ENCODE data around the gene MMP7. TPM values are rescaled to one million over a fixed set of nuclear protein-coding genes. Genes with fewer than 3 reads are reported as not detected.

The MMP7 gene
- total RNA-seq, 2 experiments from 2014 or later: not detected

GRCh38 chr11:102487214-102487613 lies 43.3 kb downstream of the MMP7 start:
- ChIA-PET POLR2A (no interaction called here), CTCF (interaction anchor here (0.9 to 1.9 kb wide), 5 partner anchors 9 to 194 kb away, joined by 3 to 5 read pairs (median 4); no protein-coding TSS in a partner anchor)
- Mint-ChIP-seq H3K27ac (no peak overlapping the region), H3K9me3 (no peaks in the 10 kb centered on the region), H3K4me1 (peaks cover 17% of the 10 kb centered on the region), H3K36me3 (ENCODE audit: low read depth) (no peaks in the 10 kb centered on the region), H3K4me3 (no peak overlapping the region), H3K27me3 (peaks cover 2% of the 10 kb centered on the region)
- DNase-seq: no peak

GRCh38 chr11:102486584-102486983 lies 44.0 kb downstream of the MMP7 start:
- no peak overlapping the region for H3K27ac Mint-ChIP-seq
- POLR2A ChIA-PET: no interaction called here
- CTCF ChIA-PET: interaction anchor here (1.9 kb wide), 1 partner anchor 9 kb away, joined by 5 read pairs; no protein-coding TSS in a partner anchor
- H3K9me3 Mint-ChIP-seq: no peaks in the 10 kb centered on the region
- no peak overlapping the region for H3K4me3 Mint-ChIP-seq
- peaks cover 17% of the 10 kb centered on the region for H3K4me1 Mint-ChIP-seq
- H3K27me3 Mint-ChIP-seq: peaks cover 2% of the 10 kb centered on the region
- DNase-seq: no peak
- no peaks in the 10 kb centered on the region for H3K36me3 Mint-ChIP-seq (ENCODE audit: low read depth)

DNA sequence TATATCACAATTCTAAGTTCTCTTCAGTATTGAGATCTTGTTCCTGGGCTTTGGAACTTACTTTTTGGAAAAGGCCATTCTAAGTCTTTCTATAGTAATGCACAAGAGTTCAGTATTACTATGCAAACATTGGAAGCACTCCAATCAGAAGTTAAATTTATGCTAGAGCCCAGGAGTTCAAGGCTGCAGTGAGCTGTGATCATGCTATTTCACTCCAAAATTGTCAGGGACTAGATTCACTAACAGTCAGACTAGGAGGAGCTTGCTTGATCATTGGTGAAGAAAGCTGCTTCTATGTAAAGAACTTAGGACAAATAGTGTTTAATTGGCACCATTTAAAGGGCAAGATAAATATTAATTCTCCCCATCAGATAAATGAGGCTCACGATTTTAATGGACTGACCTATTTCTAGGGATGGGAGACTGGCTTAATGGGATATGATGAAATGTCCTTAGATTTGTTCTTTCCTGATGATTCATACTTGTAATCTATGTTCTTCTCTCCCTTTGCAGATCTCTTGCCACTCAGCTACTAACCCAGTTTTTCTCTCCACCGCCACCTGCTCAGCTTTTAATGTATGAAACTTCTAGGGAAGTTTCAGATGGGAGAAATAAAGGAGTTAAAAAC lies 45.3 kb downstream of the MMP7 start:
- no peak overlapping the region for H3K27ac Mint-ChIP-seq
- H3K27me3 Mint-ChIP-seq: no peaks in the 10 kb centered on the region
- H3K9me3 Mint-ChIP-seq: no peaks in the 10 kb centered on the region
- H3K4me1 Mint-ChIP-seq: peaks cover 20% of the 10 kb centered on the region
- DNase-seq: no peak
- CTCF ChIA-PET: interaction anchor here (1.0 kb wide), 1 partner anchor 11 kb away, joined by 3 read pairs; no protein-coding TSS in a partner anchor
- POLR2A ChIA-PET: no interaction called here
- no peak overlapping the region for H3K4me3 Mint-ChIP-seq
- H3K36me3 Mint-ChIP-seq (ENCODE audit: low read depth): no peaks in the 10 kb centered on the region

DNA sequence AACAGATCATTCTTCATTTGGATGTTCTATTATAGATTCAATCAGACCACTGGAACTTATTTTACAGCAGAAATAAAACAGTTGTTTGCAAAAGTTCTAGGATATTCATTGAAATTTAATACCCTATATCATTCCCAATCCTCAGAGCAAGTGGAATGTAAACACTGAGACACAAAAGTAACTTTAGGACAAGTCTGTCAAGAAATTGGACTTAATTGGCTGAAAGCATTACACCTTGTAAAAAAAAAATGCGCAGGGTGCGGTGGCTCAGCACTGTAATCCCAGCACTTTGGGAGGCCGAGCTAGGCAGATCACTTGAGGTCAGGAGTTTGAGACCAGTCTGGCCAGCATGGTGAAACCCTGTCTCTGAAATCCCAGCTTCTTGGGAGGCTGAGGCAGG lies 48.1 kb downstream of the MMP7 start:
- peaks cover 23% of the 10 kb centered on the region for H3K4me1 Mint-ChIP-seq
- no peak for DNase-seq
- ChIA-PET CTCF (no interaction called here), POLR2A (no interaction called here)
- H3K36me3 Mint-ChIP-seq (ENCODE audit: low read depth): no peaks in the 10 kb centered on the region
- no peak overlapping the region for H3K4me3 Mint-ChIP-seq
- H3K27me3 Mint-ChIP-seq: no peaks in the 10 kb centered on the region
- no peaks in the 10 kb centered on the region for H3K9me3 Mint-ChIP-seq
- H3K27ac Mint-ChIP-seq: no peak overlapping the region

DNA sequence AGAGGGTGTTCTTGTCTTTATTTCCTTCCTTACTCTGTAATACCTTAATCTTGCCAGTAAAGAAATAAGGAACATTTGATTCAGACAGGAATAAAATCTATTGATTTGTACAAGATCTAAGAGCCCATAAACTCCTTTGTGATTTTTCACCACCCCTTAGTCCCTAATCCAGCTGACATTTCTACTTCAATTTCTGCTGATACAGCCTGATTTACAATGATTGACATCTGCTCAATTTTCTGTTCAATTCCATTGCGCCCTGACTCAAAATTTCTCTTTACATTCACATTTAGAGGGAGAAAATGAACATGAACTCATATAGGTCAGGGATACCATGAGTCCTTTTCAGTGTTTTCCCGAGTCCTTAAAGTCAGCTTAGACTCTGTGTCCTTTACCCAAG lies 50.8 kb downstream of the MMP7 start:
- CTCF ChIA-PET: interaction anchor here (0.7 to 2.0 kb wide), 9 partner anchors 13 to 245 kb away, joined by 3 to 7 read pairs (median 4); no protein-coding TSS in a partner anchor
- DNase-seq: no peak
- H3K36me3 Mint-ChIP-seq (ENCODE audit: low read depth): peaks cover 3% of the 10 kb centered on the region
- no peaks in the 10 kb centered on the region for H3K27me3 Mint-ChIP-seq
- H3K4me3 Mint-ChIP-seq: no peak overlapping the region
- H3K27ac Mint-ChIP-seq: no peak overlapping the region
- H3K9me3 Mint-ChIP-seq: no peaks in the 10 kb centered on the region
- peaks cover 38% of the 10 kb centered on the region for H3K4me1 Mint-ChIP-seq
- POLR2A ChIA-PET: no interaction called here

DNA sequence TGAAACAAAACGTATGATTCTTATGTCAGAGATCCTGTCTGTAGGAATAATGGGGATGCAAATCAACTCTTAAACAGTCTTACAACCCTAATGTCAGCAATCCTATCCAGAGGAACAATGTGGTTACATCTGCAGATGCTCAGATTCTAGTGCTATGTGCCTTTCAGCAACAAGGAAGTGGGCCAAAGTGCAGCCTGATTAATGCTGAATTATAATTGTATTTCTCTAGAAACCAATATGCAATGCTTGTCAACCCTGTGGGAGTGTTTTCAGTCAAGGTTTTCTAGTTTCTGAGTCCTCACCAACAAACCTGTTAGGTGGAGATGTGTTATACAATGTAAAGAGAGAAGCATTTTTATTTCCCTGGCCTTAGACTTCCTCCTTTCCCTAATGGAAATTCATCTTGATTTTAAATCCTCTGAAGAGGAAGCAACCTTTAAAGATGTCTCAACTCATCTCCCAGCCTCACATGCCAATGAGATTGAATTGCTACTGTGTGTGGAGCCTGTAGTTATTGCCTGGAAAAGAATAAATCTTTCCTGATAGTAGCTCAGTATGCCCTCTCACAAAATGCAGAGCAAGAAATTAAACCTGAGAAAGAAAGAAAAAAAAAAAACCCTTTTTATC lies 51.8 kb downstream of the MMP7 start:
- Mint-ChIP-seq H3K4me3 (no peak overlapping the region), H3K9me3 (no peaks in the 10 kb centered on the region), H3K27me3 (no peaks in the 10 kb centered on the region), H3K27ac (no peak overlapping the region), H3K36me3 (ENCODE audit: low read depth) (peaks cover 3% of the 10 kb centered on the region), H3K4me1 (peaks cover 47% of the 10 kb centered on the region)
- no peak for DNase-seq
- CTCF ChIA-PET: interaction anchor here (0.7 to 2.0 kb wide), 7 partner anchors 12 to 244 kb away, joined by 3 to 6 read pairs (median 3); no protein-coding TSS in a partner anchor
- POLR2A ChIA-PET: no interaction called here

DNA sequence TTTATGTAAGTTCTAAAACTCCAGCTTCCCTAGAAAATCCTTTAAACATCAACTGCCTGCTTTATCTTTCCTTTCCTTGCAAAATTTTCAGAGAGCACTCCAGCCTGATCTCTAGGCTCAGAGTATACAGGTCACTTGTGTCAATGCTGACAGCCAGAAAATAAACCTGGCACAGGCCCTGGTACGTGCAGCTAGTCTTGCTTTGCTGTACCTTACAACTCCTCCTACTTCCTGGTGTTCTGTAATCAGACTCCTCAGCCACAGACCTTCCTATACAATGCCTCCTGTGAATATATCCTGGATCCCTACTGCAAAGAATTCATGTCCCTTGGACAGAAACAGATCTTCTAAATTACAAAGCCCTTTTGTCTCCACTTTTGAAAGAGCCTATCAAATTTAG lies 53.7 kb downstream of the MMP7 start:
- CTCF ChIA-PET: interaction anchor here (0.7 to 1.4 kb wide), 8 partner anchors 10 to 198 kb away, joined by 3 to 6 read pairs (median 4); no protein-coding TSS in a partner anchor
- DNase-seq: peak; percentile 54
- Mint-ChIP-seq H3K27ac (peak overlapping the region; percentile 90), H3K4me3 (no peak overlapping the region), H3K4me1 (peaks cover 66% of the 10 kb centered on the region), H3K36me3 (ENCODE audit: low read depth) (peaks cover 4% of the 10 kb centered on the region), H3K9me3 (peaks cover 5% of the 10 kb centered on the region), H3K27me3 (no peaks in the 10 kb centered on the region)
- POLR2A ChIA-PET: no interaction called here

GRCh38 chr11:102476069-102476468 lies 54.5 kb downstream of the MMP7 start:
- DNase-seq: no peak
- POLR2A ChIA-PET: no interaction called here
- Mint-ChIP-seq H3K27ac (peak overlapping the region; percentile 90), H3K4me1 (peaks cover 73% of the 10 kb centered on the region), H3K27me3 (no peaks in the 10 kb centered on the region), H3K4me3 (no peak overlapping the region), H3K36me3 (ENCODE audit: low read depth) (peaks cover 6% of the 10 kb centered on the region), H3K9me3 (peaks cover 5% of the 10 kb centered on the region)
- CTCF ChIA-PET: interaction anchor here (0.7 to 1.4 kb wide), 5 partner anchors 9 to 197 kb away, joined by 3 to 6 read pairs (median 3); no protein-coding TSS in a partner anchor

DNA sequence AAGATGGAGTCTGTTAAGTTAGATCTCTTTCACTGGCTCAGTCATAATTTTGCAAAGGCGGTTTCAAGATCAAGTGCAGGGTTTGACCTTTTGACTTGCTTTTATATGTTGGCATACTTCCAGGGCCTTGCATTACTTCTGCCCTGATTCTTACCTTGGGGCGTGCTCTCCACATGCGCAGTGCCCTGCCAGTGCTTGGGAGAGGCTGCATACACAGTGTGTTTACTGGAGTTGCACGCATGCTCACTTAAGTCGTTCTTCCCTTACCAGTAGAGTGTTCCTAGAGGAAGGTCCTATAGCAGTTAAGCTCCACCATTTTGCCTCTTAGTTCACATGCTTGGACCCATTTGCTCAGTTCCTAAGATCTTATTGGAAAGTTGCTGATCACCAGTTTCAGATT lies 57.0 kb downstream of the MMP7 start:
- DNase-seq: no peak
- H3K27ac Mint-ChIP-seq: no peak overlapping the region
- POLR2A ChIA-PET: no interaction called here
- peaks cover 90% of the 10 kb centered on the region for H3K4me1 Mint-ChIP-seq
- no peaks in the 10 kb centered on the region for H3K27me3 Mint-ChIP-seq
- peaks cover 8% of the 10 kb centered on the region for H3K9me3 Mint-ChIP-seq
- no peak overlapping the region for H3K4me3 Mint-ChIP-seq
- CTCF ChIA-PET: interaction anchor here (1.2 kb wide), 1 partner anchor 51 kb away, joined by 3 read pairs; no protein-coding TSS in a partner anchor
- H3K36me3 Mint-ChIP-seq (ENCODE audit: low read depth): peaks cover 9% of the 10 kb centered on the region

- DNase-seq: no peak
- Mint-ChIP-seq H3K4me1 (peaks cover 89% of the 10 kb centered on the region), H3K27me3 (no peaks in the 10 kb centered on the region), H3K9me3 (peaks cover 9% of the 10 kb centered on the region), H3K4me3 (no peak overlapping the region), H3K27ac (no peak overlapping the region), H3K36me3 (ENCODE audit: low read depth) (peaks cover 9% of the 10 kb centered on the region)
- ChIA-PET POLR2A (interaction anchor here (0.6 kb wide), 1 partner anchor 146 kb away, joined by 4 read pairs; no protein-coding TSS in a partner anchor), CTCF (interaction anchor here (0.8 kb wide), 1 partner anchor 16 kb away, joined by 5 read pairs; no protein-coding TSS in a partner anchor)
Observed at GRCh38 chr11:102472127-102472526, 58.4 kb downstream of the MMP7 start.

- Mint-ChIP-seq H3K27ac (peak overlapping the region; percentile 17), H3K9me3 (peaks cover 9% of the 10 kb centered on the region)
- CTCF ChIA-PET: interaction anchor here (1.0 kb wide), 1 partner anchor 13 kb away, joined by 3 read pairs; no protein-coding TSS in a partner anchor
Observed at GRCh38 chr11:102471474-102471873, 59.1 kb downstream of the MMP7 start.

More at GRCh38 chr11:102471474-102471873, 59.1 kb downstream of the MMP7 start:
- H3K27me3 Mint-ChIP-seq: no peaks in the 10 kb centered on the region
- peaks cover 89% of the 10 kb centered on the region for H3K4me1 Mint-ChIP-seq
- DNase-seq: no peak
- H3K36me3 Mint-ChIP-seq (ENCODE audit: low read depth): peaks cover 6% of the 10 kb centered on the region
- no peak overlapping the region for H3K4me3 Mint-ChIP-seq
- POLR2A ChIA-PET: no interaction called here
